GM18505 (cell line): ENCODE data around the gene CCT2.

ENCODE experiments used
- ATAC-seq: cut with Tn5 transposase; IDR thresholded peaks from one replicate; pipeline ENCODE4 v1.9.1; 2021; ENCODE audit not compliant: unreplicated experiment
- POLR2A ChIP-seq: IDR thresholded peaks from 4 replicates; pipeline ENCODE4 v1.6.1; 2011; ENCODE audit warnings: borderline replicate concordance; ENCODE audit not compliant: insufficient read depth, insufficient read length; ENCODE audit errors: extremely low read depth

The CCT2 gene

DNA sequence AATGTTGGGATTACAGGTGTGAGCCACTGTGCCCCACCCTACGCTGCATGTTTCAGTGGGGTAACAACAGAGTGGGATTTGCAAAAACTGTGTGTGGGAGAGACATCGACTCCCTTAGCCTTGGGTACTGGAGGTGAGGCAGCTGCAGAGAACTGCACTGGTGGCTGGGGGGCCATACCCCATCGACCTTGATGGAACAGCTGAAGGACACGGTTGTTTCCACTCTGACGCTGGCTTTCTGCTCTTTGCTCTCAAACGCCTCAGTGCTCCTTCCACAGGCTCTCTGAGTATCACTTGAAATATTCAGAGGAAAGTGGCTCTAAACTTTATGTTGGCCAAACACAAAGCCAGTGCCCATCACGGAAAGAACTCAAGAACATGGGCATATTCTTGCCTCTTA is 56.3 kb downstream of the CCT2 start:
- TF ChIP-seq POLR2A, result no peak
- ATAC-seq, result no peak

DNA sequence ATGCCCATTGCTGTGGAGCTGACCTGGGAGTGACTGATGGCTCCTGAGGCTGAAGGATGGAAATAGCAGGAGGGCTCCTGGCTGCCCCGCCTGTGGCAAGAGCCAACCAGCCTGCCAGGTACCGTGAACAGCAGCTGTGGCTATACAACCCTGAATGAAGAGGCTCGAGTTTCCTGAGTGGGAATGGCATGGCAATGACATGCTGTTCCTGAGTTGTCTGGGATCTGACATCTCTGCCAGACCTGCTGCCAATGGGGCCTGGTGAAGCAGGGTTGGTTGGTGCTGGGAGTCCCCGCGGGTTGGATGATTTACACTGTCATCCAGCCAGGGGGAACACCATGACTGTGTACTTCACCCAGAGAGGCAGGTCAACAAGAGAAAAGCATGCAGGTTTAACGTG is 57.3 kb downstream of the CCT2 start:
- no peak for TF ChIP-seq POLR2A
- no peak for ATAC-seq

DNA sequence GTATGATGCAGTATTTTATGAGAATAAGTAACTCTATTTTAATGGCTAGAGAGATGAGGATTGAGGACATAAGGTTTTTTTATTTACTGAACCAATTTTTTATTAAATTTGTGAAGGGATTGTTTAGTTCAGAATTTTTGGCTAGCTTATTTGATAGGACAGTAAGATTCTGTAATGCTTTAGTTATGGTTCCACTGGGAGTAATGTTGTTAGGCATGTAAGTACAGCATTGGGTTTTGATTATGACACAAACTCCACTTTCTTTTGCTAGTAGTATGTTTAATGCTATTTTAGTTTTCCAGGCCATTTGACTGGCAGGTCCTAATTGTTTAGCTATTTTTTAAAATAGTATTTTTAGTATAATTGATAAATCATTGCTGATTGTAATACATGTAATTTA is 59.3 kb downstream of the CCT2 start:
- no peak for TF ChIP-seq POLR2A
- ATAC-seq, result no peak

DNA sequence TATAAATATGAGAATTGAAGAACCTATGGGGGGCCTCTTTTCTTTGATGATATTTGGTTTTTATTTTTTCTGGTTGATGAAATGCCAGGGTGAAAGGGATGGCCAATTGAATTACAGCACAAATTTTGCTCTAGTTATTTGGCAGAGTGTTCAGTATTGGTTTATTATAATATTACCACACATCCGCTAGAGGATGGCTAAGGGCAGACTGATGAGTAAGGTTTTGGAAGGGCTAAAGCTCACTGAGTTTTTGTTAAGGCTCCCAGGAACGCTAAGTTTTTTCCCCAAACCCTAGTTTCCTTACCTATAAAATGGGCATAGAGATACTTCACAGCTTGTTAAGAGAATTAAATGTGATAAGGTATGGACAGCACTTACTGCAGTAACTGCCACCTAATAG is 59.8 kb downstream of the CCT2 start:
- no peak for ATAC-seq
- no peak for TF ChIP-seq POLR2A

DNA sequence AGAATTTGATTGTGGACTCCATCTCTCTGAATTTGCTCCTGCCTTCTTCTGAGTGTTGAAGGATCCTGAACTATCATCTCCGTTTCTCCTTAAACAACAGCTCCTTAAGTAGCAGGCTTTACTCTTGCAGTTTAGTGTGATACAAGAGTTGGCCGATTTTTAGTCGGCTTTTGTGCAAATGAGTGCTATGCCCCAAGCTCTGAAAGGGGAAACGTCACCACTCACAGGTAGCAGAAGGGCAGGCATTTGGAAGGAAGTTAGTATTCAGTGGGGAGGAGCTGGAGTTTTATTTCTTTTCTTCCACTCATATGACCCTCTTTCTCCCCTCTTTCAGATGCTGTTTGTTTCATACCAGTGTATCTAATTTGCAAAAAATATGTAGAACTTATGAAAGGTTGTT is 61.9 kb downstream of the CCT2 start:
- no peak for TF ChIP-seq POLR2A
- no peak for ATAC-seq

DNA sequence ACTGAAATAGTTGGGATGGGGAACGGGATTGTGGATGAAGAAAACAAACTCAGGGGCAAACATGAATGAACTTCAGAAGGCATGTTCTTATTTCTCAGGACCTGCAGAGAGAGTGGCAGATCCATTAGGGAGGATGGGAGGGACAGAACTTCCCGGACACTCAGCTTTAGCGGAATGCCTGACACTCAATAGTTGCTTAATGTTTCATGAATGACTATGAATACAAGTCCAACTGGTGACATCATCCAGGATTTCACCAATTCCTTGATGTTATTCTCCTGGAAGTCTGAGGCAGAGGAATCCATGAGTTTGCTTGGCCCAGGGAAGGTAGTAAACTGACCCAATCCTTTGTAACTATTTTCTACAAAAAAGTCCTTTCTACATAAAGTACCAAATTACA is 63.2 kb downstream of the CCT2 start:
- ATAC-seq, result no peak
- TF ChIP-seq POLR2A, result no peak

DNA sequence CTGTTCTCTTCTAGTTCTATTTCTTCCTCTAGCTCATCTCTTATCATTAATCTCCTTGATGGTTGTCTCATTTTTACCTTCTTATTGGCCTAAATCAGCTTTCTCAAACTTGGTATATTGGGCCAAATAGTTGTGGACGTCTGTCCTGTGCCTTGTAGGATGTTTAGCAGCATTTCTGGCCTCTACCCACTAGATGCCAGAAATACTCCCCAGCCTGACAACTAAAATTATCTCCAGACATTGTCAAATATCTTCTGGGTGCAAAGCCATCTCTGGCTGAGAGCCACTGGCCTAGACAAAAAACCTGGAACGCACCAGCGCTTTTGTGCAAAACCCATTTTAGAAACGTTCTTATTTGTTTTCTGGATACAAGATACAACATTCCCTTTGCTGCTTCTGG is 64.3 kb downstream of the CCT2 start:
- ATAC-seq, result no peak
- no peak for TF ChIP-seq POLR2A
